B cell (primary cell): ENCODE data around the gene CABS1. TPM values are rescaled to one million over a fixed set of nuclear protein-coding genes. Genes with fewer than 3 reads are reported as not detected.

Experiments used
- ATAC-seq: fragments of 200-7000 bp; cut with Tn5 transposase; one replicate; pipeline ENCODE4 v1.10.0; 2021; ENCODE audit warnings: low read depth, mild to moderate bottlenecking, moderate number of reproducible peaks, moderate library complexity
- CTCF ChIA-PET: fragments of 350-600 bp; sonication (Branson Sonifier 250); formaldehyde crosslinking; loops from one replicate; lab custom pipeline; 2021; ENCODE audit warnings: antibody characterized with exemption, inconsistent platforms; lab: Charles Lee
- POLR2A ChIA-PET: fragments of 350-600 bp; sonication (Branson Sonifier 250); formaldehyde crosslinking; loops from one replicate; lab custom pipeline; 2021; ENCODE audit warnings: antibody characterized with exemption; lab: Charles Lee
- DNase-seq: peaks from one replicate; pipeline ENCODE4 v3.0.0; 2013
- H2AFZ ChIP-seq: 2 replicates; pipeline ENCODE4 v1.6.1; 2012; ENCODE audit warnings: mild to moderate bottlenecking, low read depth, low read length; ENCODE audit not compliant: insufficient read depth, poor library complexity, severe bottlenecking
- H3K27ac ChIP-seq, 2 donors: 1 replicate in 1 of 2; 2 replicates in 1 of 2; pipeline ENCODE4 v1.5.1; 2012 to 2013; ENCODE audit warnings: low read length in 2 of 2, mild to moderate bottlenecking in 2 of 2, moderate library complexity in 1 of 2
- H3K27me3 ChIP-seq, 4 experiments: fragments of 200-600 bp in 1 of 4; sonication (generic) in 1 of 4; replicated peaks in 1 of 4; 1 replicate in 2 of 4; 2 replicates in 2 of 4; pipeline versions ENCODE4 v1.6.1 to v1.7.0; 2013 to 2016; ENCODE audit warnings: low read length in 3 of 4, mild to moderate bottlenecking in 2 of 4, mixed read lengths in 1 of 4, moderate library complexity in 1 of 4; ENCODE audit not compliant: insufficient read depth in 4 of 4, control insufficient read depth in 3 of 4; ENCODE audit errors: control extremely low read depth in 1 of 4
- H3K36me3 ChIP-seq, 2 experiments: replicated peaks in 1 of 2; 1 replicate in 1 of 2; 2 replicates in 1 of 2; pipeline versions ENCODE4 v1.6.1 to v1.7.1; 2013; ENCODE audit warnings: low read length in 1 of 2; ENCODE audit not compliant: insufficient read depth in 2 of 2, control insufficient read depth in 1 of 2; ENCODE audit errors: control extremely low read depth in 1 of 2, extremely low read depth in 1 of 2
- H3K4me1 ChIP-seq, 2 donors: fragments of 200-600 bp in 1 of 2; sonication (generic) in 1 of 2; 1 replicate in 1 of 2; 2 replicates in 1 of 2; pipeline versions ENCODE4 v1.5.1 to v1.6.1; 2013 to 2017; ENCODE audit warnings: low read length in 2 of 2; ENCODE audit not compliant: control insufficient read depth in 2 of 2, insufficient read depth in 2 of 2
- H3K4me2 ChIP-seq: replicated peaks from 2 replicates; pipeline ENCODE3; 2012; ENCODE audit warnings: mild to moderate bottlenecking, low read depth, low read length; ENCODE audit not compliant: poor library complexity, severe bottlenecking
- H3K4me3 ChIP-seq, 5 experiments: fragments of 200-600 bp in 1 of 5; sonication (generic) in 1 of 5; 1 replicate in 3 of 5; 2 replicates in 2 of 5; pipeline versions ENCODE4 v1.5.1 to v1.7.0; 2011 to 2016; ENCODE audit warnings: low read length in 4 of 5, mild to moderate bottlenecking in 4 of 5, low read depth in 2 of 5, control low read depth in 1 of 5, moderate library complexity in 1 of 5; ENCODE audit not compliant: insufficient read depth in 1 of 5; ENCODE audit errors: control extremely low read depth in 1 of 5, extremely low read depth in 1 of 5
- H3K79me2 ChIP-seq: fragments of 200-600 bp; sonication (generic); one replicate; pipeline ENCODE4 v1.6.0; 2016; ENCODE audit warnings: low read length; ENCODE audit not compliant: control insufficient read depth, insufficient read depth
- H3K9ac ChIP-seq: fragments of 200-600 bp; sonication (generic); 2 replicates; pipeline ENCODE4 v1.6.1; 2017; ENCODE audit warnings: mild to moderate bottlenecking, low read length, moderate library complexity
- H3K9me3 ChIP-seq, 3 donors: one replicate each; pipeline versions ENCODE4 v1.6.1 to v1.7.1; 2013; ENCODE audit warnings: low read length in 2 of 3; ENCODE audit not compliant: control insufficient read depth in 2 of 3, insufficient read depth in 1 of 3; ENCODE audit errors: control extremely low read depth in 1 of 3
- H4K20me1 ChIP-seq: 2 replicates; pipeline ENCODE4 v1.6.0; 2012; ENCODE audit warnings: mild to moderate bottlenecking, low read length; ENCODE audit not compliant: insufficient read depth, control insufficient read depth, poor library complexity, severe bottlenecking
- H3K27ac Mint-ChIP-seq: one replicate; pipeline ENCODE4 v1.8.0; 2021; ENCODE audit warnings: mixed read lengths
- H3K27me3 Mint-ChIP-seq: one replicate; pipeline ENCODE4 v1.8.0; 2021; ENCODE audit warnings: mixed read lengths
- H3K4me1 Mint-ChIP-seq: one replicate; pipeline ENCODE4 v1.8.0; 2021; ENCODE audit warnings: mixed read lengths
- H3K4me3 Mint-ChIP-seq: one replicate; pipeline ENCODE4 v1.8.0; 2021; ENCODE audit warnings: mixed read lengths
- H3K9me3 Mint-ChIP-seq: one replicate; pipeline ENCODE4 v1.8.0; 2022; ENCODE audit warnings: mixed read lengths; ENCODE audit not compliant: insufficient read depth
- CTCF ChIP-seq: fragments of 200-600 bp; IDR thresholded peaks from one replicate; pipeline ENCODE4 v1.8.0; 2022; ENCODE audit warnings: antibody characterized with exemption, mild to moderate bottlenecking
- EZH2 ChIP-seq: IDR thresholded peaks from 2 replicates; pipeline ENCODE4 v1.6.1; 2012; ENCODE audit warnings: borderline replicate concordance, low read depth, mild to moderate bottlenecking, moderate library complexity, low read length; ENCODE audit not compliant: insufficient read depth, poor library complexity, severe bottlenecking
- WGBS: methylation state at CpG from one replicate; pipeline ENCODE4 v1.1.5; 2013; ENCODE audit warnings: missing lambda C conversion rate; ENCODE audit not compliant: insufficient coverage; 5-methylcytosine and 5-hydroxymethylcytosine counted together
- intact Hi-C: fragments of 100-400 bp; cut with micrococcal nuclease; formaldehyde crosslinking; loops from one replicate; pipeline ENCODE4 v1.10.0; 2022
- polyA plus RNA-seq: library from polyadenylated mRNA; depleted of rRNA; stranded (reverse); fragments of >200 nt; gene quantifications from 2 replicates; pipeline ENCODE4 v1.2.3, GENCODE V29; 2012
- total RNA-seq, 2 donors: library from RNA; stranded (reverse); fragments of 120-200 nt in 1 of 2; gene quantifications; 1 replicate in 1 of 2; 2 replicates in 1 of 2; pipeline versions ENCODE4 v1.2.3 to v1.2.4, GENCODE V29; 2013 to 2022

CABS1 gene
- total and polyA plus RNA-seq, 2 donors (not counting 1 experiment from before 2014, with no cell fraction given) = not detected

GRCh38 chr4:70326052-70326451 lies 8.7 kb upstream of the CABS1 start:
- Histone ChIP-seq H4K20me1 (no peaks in the 10 kb centered on the region), H3K79me2 (no peaks in the 10 kb centered on the region), H3K27ac (no peak overlapping the region), H3K4me1 (no peaks in the 10 kb centered on the region), H3K9me3 (no peaks in the 10 kb centered on the region), H3K4me3 (no peak overlapping the region), H3K4me2 (no peak overlapping the region), H3K9ac (no peak overlapping the region), H3K36me3 (no peaks in the 10 kb centered on the region), H3K27me3 (no peaks in the 10 kb centered on the region), H2AFZ (no peak overlapping the region)
- H3K4me3 Mint-ChIP-seq = no peak overlapping the region
- no peaks in the 10 kb centered on the region for H3K9me3 Mint-ChIP-seq
- WGBS = no CpG with 5 or more reads among the region's 2 CpGs
- H3K27me3 Mint-ChIP-seq = no peaks in the 10 kb centered on the region
- no peak for TF ChIP-seq CTCF
- no peak for TF ChIP-seq EZH2
- H3K4me1 Mint-ChIP-seq = no peaks in the 10 kb centered on the region
- H3K27ac Mint-ChIP-seq = no peak overlapping the region
- ChIA-PET CTCF (no interaction called here), POLR2A (no interaction called here)
- no peak for DNase-seq
- no peak for ATAC-seq
- intact Hi-C loops = no loop called here

GRCh38 chr4:70336043-70336442 lies 1.3 kb downstream of the CABS1 start:
- H3K4me3 Mint-ChIP-seq = no peak overlapping the region
- Histone ChIP-seq H2AFZ (no peak overlapping the region), H4K20me1 (no peaks in the 10 kb centered on the region), H3K4me2 (no peak overlapping the region), H3K4me1 (no peaks in the 10 kb centered on the region), H3K79me2 (no peaks in the 10 kb centered on the region), H3K27me3 (no peaks in the 10 kb centered on the region), H3K9ac (no peak overlapping the region), H3K27ac (no peak overlapping the region), H3K9me3 (no peaks in the 10 kb centered on the region), H3K4me3 (no peak overlapping the region), H3K36me3 (no peaks in the 10 kb centered on the region)
- ChIA-PET CTCF (no interaction called here), POLR2A (no interaction called here)
- no peaks in the 10 kb centered on the region for H3K9me3 Mint-ChIP-seq
- no CpG with 5 or more reads among the region's 5 CpGs for WGBS
- TF ChIP-seq CTCF (no peak), EZH2 (no peak)
- no peak for DNase-seq
- no peak for ATAC-seq
- H3K4me1 Mint-ChIP-seq = no peaks in the 10 kb centered on the region
- intact Hi-C loops = no loop called here
- no peak overlapping the region for H3K27ac Mint-ChIP-seq
- no peaks in the 10 kb centered on the region for H3K27me3 Mint-ChIP-seq
